Measurements from ENCODE around the gene SH3RF3. TPM values are rescaled to one million over a fixed set of nuclear protein-coding genes. Genes with fewer than 3 reads are reported as not detected.

The SH3RF3 gene
- total RNA-seq, 1 donor from 2014 or later: 7.3 TPM

- Mint-ChIP-seq H3K4me1 (ENCODE audit: low read depth, unreplicated experiment) (peaks cover 31% of the 10 kb centered on the region), H3K9me3 (ENCODE audit: unreplicated experiment) (peaks cover 7% of the 10 kb centered on the region), H3K36me3 (ENCODE audit: low read depth, unreplicated experiment) (peaks cover 4% of the 10 kb centered on the region), H3K27me3 (ENCODE audit: low read depth, unreplicated experiment) (no peaks in the 10 kb centered on the region), H3K27ac (ENCODE audit: unreplicated experiment) (peak overlapping the region; percentile 94), H3K4me3 (ENCODE audit: unreplicated experiment) (no peak overlapping the region)
- no peak for TF ChIP-seq CTCF (IDR thresholded peaks at IDR 0.05; ENCODE audit: insufficient read depth, low read depth, low read length)
- no peak for TF ChIP-seq EZH2 (IDR thresholded peaks at IDR 0.05; ENCODE audit: insufficient read depth, low read length)
- no peaks in the 10 kb centered on the region for H3K36me3 ChIP-seq (ENCODE audit: insufficient read depth, low read length)
- no peak overlapping the region for H3K4me3 ChIP-seq (ENCODE audit: insufficient read depth, low read depth, low read length)
- FAIRE-seq (no peak), DNase-seq (ENCODE audit: low read depth) (peak; percentile 93)
- peaks cover 28% of the 10 kb centered on the region for H3K79me2 ChIP-seq (ENCODE audit: insufficient read depth, low read length)
- no peaks in the 10 kb centered on the region for H3K27me3 ChIP-seq (ENCODE audit: insufficient read depth, low read length)
- no peaks in the 10 kb centered on the region for H3K9me3 ChIP-seq (ENCODE audit: insufficient read depth, low read depth, low read length)
- H3K4me1 ChIP-seq (ENCODE audit: insufficient read depth, low read length): peaks cover 39% of the 10 kb centered on the region
- H2AFZ ChIP-seq (ENCODE audit: low read depth, low read length): peak overlapping the region; percentile 4
- peak overlapping the region; percentile 76 for H3K9ac ChIP-seq (ENCODE audit: low read length)
- H4K20me1 ChIP-seq (ENCODE audit: insufficient read depth, low read length): peaks cover 6% of the 10 kb centered on the region
- H3K27ac ChIP-seq (ENCODE audit: low read depth, low read length): peak overlapping the region; percentile 93
- peak overlapping the region; percentile 80 for H3K4me2 ChIP-seq (ENCODE audit: low read length)
Observed at GRCh38 chr2:109173311-109174171, 44.5 kb downstream of the SH3RF3 start.

GRCh38 chr2:109174214-109174613, 45.2 kb downstream of the SH3RF3 start:
- no peak overlapping the region for H2AFZ ChIP-seq (ENCODE audit: low read depth, low read length)
- H3K4me3 Mint-ChIP-seq (ENCODE audit: unreplicated experiment): no peak overlapping the region
- H3K36me3 Mint-ChIP-seq (ENCODE audit: low read depth, unreplicated experiment): peaks cover 4% of the 10 kb centered on the region
- H3K27me3 ChIP-seq (ENCODE audit: insufficient read depth, low read length): no peaks in the 10 kb centered on the region
- FAIRE-seq (no peak), DNase-seq (ENCODE audit: low read depth) (no peak)
- no peaks in the 10 kb centered on the region for H3K36me3 ChIP-seq (ENCODE audit: insufficient read depth, low read length)
- H3K27ac ChIP-seq (ENCODE audit: low read depth, low read length): peak overlapping the region; percentile 93
- peaks cover 6% of the 10 kb centered on the region for H4K20me1 ChIP-seq (ENCODE audit: insufficient read depth, low read length)
- peak overlapping the region; percentile 76 for H3K9ac ChIP-seq (ENCODE audit: low read length)
- peaks cover 7% of the 10 kb centered on the region for H3K9me3 Mint-ChIP-seq (ENCODE audit: unreplicated experiment)
- H3K27me3 Mint-ChIP-seq (ENCODE audit: low read depth, unreplicated experiment): no peaks in the 10 kb centered on the region
- H3K4me3 ChIP-seq (ENCODE audit: insufficient read depth, low read depth, low read length): no peak overlapping the region
- no peak for TF ChIP-seq CTCF (IDR thresholded peaks at IDR 0.05; ENCODE audit: insufficient read depth, low read depth, low read length)
- TF ChIP-seq EZH2 (IDR thresholded peaks at IDR 0.05; ENCODE audit: insufficient read depth, low read length): no peak
- H3K27ac Mint-ChIP-seq (ENCODE audit: unreplicated experiment): peak overlapping the region; percentile 47
- peaks cover 39% of the 10 kb centered on the region for H3K4me1 ChIP-seq (ENCODE audit: insufficient read depth, low read length)
- peak overlapping the region; percentile 80 for H3K4me2 ChIP-seq (ENCODE audit: low read length)
- H3K4me1 Mint-ChIP-seq (ENCODE audit: low read depth, unreplicated experiment): peaks cover 31% of the 10 kb centered on the region
- H3K9me3 ChIP-seq (ENCODE audit: insufficient read depth, low read depth, low read length): no peaks in the 10 kb centered on the region
- H3K79me2 ChIP-seq (ENCODE audit: insufficient read depth, low read length): peaks cover 26% of the 10 kb centered on the region
